Ascending aorta (tissue), 2 donors: ENCODE measurements around the gene RAB11FIP4. TPM values are rescaled to one million over a fixed set of nuclear protein-coding genes. Genes with fewer than 3 reads are reported as not detected.

Experiments
- DNase-seq, 2 donors: peaks; one replicate each; pipeline ENCODE4 v3.0.0-alpha.2; 2019; ENCODE audit warnings: low spot score in 2 of 2
- H3K27ac ChIP-seq, 2 donors: fragments of 200-600 bp; sonication (generic); one replicate each; pipeline ENCODE4 v1.5.1; 2016 to 2017; ENCODE audit warnings: mild to moderate bottlenecking in 1 of 2
- H3K27me3 ChIP-seq: fragments of 200-600 bp; sonication (generic); one replicate; pipeline ENCODE4 v1.5.1; 2017
- H3K36me3 ChIP-seq, 2 donors: fragments of 200-600 bp; sonication (generic); one replicate each; pipeline ENCODE4 v1.5.1; 2016
- H3K4me1 ChIP-seq, 2 donors: fragments of 200-600 bp; sonication (generic); one replicate each; pipeline ENCODE4 v1.5.1; 2016 to 2017; ENCODE audit warnings: mild to moderate bottlenecking in 1 of 2
- H3K4me3 ChIP-seq, 2 donors: fragments of 200-600 bp; sonication (generic); one replicate each; pipeline ENCODE4 v1.5.1; 2016 to 2017; ENCODE audit warnings: mild to moderate bottlenecking in 1 of 2
- H3K9me3 ChIP-seq, 2 donors: fragments of 200-600 bp; sonication (generic); one replicate each; pipeline ENCODE4 v1.5.1; 2016
- CTCF ChIP-seq, 3 experiments: fragments of 200-600 bp in 2 of 3; fragments of 450-650 bp in 1 of 3; sonication (generic) in 2 of 3; IDR thresholded peaks; one replicate each; pipeline ENCODE4 v1.5.1; 2016 to 2019; ENCODE audit warnings: antibody characterized with exemption in 3 of 3, mild to moderate bottlenecking in 1 of 3, moderate library complexity in 1 of 3
- intact Hi-C: fragments of 100-400 bp; cut with DNase I; formaldehyde crosslinking; loops from one replicate; pipeline ENCODE4 v1.15.1; 2023
- total RNA-seq: library from RNA; depleted of rRNA; stranded (reverse); fragments of >200 nt; gene quantifications from one replicate; pipeline ENCODE4 v1.1.0, GENCODE V29; 2016

RAB11FIP4 gene
- total RNA-seq, 1 donor from 2014 or later = 0.85 TPM

GRCh38 chr17:31496601-31497000 lies 105.1 kb downstream of the RAB11FIP4 start:
- Histone ChIP-seq H3K27ac (no peak overlapping the region), H3K4me1 (peaks cover 0 to 8% of the 10 kb centered on the region in 2 donors), H3K4me3 (no peak overlapping the region), H3K36me3 (no peaks in the 10 kb centered on the region), H3K9me3 (no peaks in the 10 kb centered on the region), H3K27me3 (no peaks in the 10 kb centered on the region)
- intact Hi-C loops = no loop called here
- no peak for DNase-seq
- TF ChIP-seq CTCF (IDR thresholded peaks at IDR 0.05) = no peak

GRCh38 chr17:31497431-31497830 lies 106.0 kb downstream of the RAB11FIP4 start:
- H3K9me3 ChIP-seq = no peaks in the 10 kb centered on the region
- H3K27ac ChIP-seq = no peak overlapping the region
- H3K36me3 ChIP-seq = no peaks in the 10 kb centered on the region
- no peaks in the 10 kb centered on the region for H3K27me3 ChIP-seq
- no peak overlapping the region for H3K4me3 ChIP-seq
- no peak for TF ChIP-seq CTCF (IDR thresholded peaks at IDR 0.05)
- DNase-seq = no peak
- intact Hi-C loops = no loop called here
- peaks cover 0 to 8% of the 10 kb centered on the region in 2 donors for H3K4me1 ChIP-seq

- H3K27ac ChIP-seq = no peak overlapping the region
- no peak for DNase-seq
- intact Hi-C loops = no loop called here
- no peaks in the 10 kb centered on the region for H3K9me3 ChIP-seq
- H3K27me3 ChIP-seq = no peaks in the 10 kb centered on the region
- no peak overlapping the region for H3K4me3 ChIP-seq
- no peaks in the 10 kb centered on the region for H3K36me3 ChIP-seq
- H3K4me1 ChIP-seq = peaks cover 0 to 8% of the 10 kb centered on the region in 2 donors
- no peak for TF ChIP-seq CTCF (IDR thresholded peaks at IDR 0.05)
Measured at GRCh38 chr17:31497994-31498826, 106.7 kb downstream of the RAB11FIP4 start.

- peaks cover 0 to 8% of the 10 kb centered on the region in 2 donors for H3K4me1 ChIP-seq
- peak; percentile 19 to 74 for DNase-seq
- peak overlapping the region in 1 of 2 donors; percentile 16 for H3K27ac ChIP-seq
Measured at GRCh38 chr17:31499771-31500554, 108.5 kb downstream of the RAB11FIP4 start.

GRCh38 chr17:31506517-31506916 lies 115.0 kb downstream of the RAB11FIP4 start:
- Histone ChIP-seq H3K9me3 (no peaks in the 10 kb centered on the region), H3K4me1 (peaks cover 5 to 18% of the 10 kb centered on the region in 2 donors), H3K27ac (no peak overlapping the region), H3K36me3 (no peaks in the 10 kb centered on the region), H3K27me3 (no peaks in the 10 kb centered on the region), H3K4me3 (no peak overlapping the region)
- DNase-seq = no peak
- intact Hi-C loops = no loop called here
- no peak for TF ChIP-seq CTCF (IDR thresholded peaks at IDR 0.05)

More at GRCh38 chr17:31499771-31500554, 108.5 kb downstream of the RAB11FIP4 start:
- intact Hi-C loops = no loop called here
- Histone ChIP-seq H3K9me3 (no peaks in the 10 kb centered on the region), H3K36me3 (no peaks in the 10 kb centered on the region), H3K4me3 (peak overlapping the region in 1 of 2 donors; percentile 2), H3K27me3 (no peaks in the 10 kb centered on the region)
- no peak for TF ChIP-seq CTCF (IDR thresholded peaks at IDR 0.05)
